ENCODE measurements around the gene MGAT4A. TPM values are rescaled to one million over a fixed set of nuclear protein-coding genes. Genes with fewer than 3 reads are reported as not detected.

MGAT4A gene
- total and polyA plus RNA-seq, 3 experiments from 2014 or later, result 65.2 to 211 (median 66.8) TPM

DNA sequence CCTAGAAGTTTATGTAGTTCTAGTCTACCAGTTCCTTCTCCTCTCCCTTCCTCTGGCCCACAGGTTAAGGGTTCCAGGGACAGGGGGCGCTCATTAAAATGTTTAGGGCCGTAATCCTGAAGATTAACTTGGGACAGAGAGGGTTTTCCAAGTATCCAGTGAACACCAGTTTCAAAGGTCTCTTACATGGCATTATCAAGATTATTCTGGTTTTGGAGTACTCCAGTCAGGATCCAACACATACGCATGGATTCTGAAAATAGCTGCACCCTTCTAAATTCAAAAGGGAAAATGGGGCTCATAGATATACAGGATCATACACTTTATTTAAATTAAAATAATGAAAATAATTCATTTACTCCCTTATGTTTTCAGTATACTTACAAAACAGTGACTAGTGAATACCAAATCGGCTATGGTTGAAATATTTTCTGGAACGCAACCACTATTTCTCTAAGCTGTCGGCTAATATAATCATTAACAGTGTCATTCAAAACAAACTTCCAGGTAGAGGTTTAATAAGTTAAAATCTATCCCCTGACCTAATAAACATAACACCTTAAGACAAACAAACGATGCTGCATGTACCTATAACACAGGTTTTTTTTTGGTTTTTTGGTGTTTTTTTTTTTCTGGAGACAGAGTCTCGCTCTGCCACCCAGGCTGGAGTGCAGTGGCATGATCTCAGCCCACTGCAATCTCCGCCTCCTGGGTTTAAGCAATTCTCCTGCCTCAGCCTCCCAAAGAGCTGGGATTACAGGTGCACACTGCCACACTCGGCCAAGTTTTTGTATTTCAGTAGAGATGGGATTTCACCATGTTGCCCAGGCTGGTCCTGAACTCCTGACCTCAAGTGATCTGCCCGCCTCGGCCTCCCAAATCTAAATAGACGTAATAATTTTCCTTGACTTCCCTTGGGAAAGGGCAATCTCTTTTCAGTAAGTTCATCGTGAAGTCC lies 44.7 kb downstream of the MGAT4A start:
- H3K4me1 ChIP-seq (ENCODE audit: insufficient read depth, low read length), result peaks cover 67% of the 10 kb centered on the region
- no peak for DNase-seq
- peaks cover 71 to 94% (median 89%) of the 10 kb centered on the region in 3 donors for H3K4me1 Mint-ChIP-seq
- H3K27ac Mint-ChIP-seq, result peak overlapping the region; percentile 32 to 89 (median 68)
- H3K9me3 Mint-ChIP-seq, result no peaks in the 10 kb centered on the region
- H3K36me3 ChIP-seq (ENCODE audit: insufficient read depth, low read length), result no peaks in the 10 kb centered on the region
- no peaks in the 10 kb centered on the region for H3K27me3 Mint-ChIP-seq
- ChIA-PET CTCF (interaction anchor here (1.0 to 1.6 kb wide), 2 partner anchors 32 to 136 kb away, joined by 3 to 4 read pairs; no protein-coding TSS in a partner anchor), POLR2A (interaction anchor here (1.7 kb wide), 1 partner anchor 12 kb away, joined by 4 read pairs; no protein-coding TSS in a partner anchor)
- H3K4me3 Mint-ChIP-seq, result peak overlapping the region in 1 of 7 donors; percentile 38
- H3K36me3 Mint-ChIP-seq, result peaks cover 0 to 45% (median 12%) of the 10 kb centered on the region in 3 donors
- H3K4me3 ChIP-seq (ENCODE audit: low read length), result no peak overlapping the region
- no peak overlapping the region for H3K27ac ChIP-seq (ENCODE audit: low read depth, low read length)
- H3K27me3 ChIP-seq (ENCODE audit: insufficient read depth, low read length, poor library complexity, severe bottlenecking), result no peaks in the 10 kb centered on the region
- no peaks in the 10 kb centered on the region for H3K9me3 ChIP-seq (ENCODE audit: low read length)

DNA sequence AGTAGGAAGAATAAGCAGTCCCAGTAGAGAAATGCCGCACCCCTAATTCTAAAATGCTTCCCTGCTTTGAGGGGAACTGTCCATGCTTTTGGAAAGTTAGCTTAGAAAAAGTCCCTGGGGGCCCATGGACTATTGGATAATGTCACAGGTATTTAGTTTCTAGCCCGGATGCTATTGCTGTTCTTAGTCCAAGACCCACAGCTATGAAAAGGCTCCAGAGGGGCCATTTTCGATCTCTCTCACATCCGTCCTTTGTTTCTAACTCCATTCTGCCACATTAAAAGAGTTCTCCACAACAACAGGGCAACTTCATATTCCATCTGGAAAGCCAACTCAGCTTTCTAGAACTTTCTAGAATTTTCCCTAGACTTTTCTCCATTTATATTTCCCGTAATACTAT lies 47.2 kb downstream of the MGAT4A start:
- H3K27me3 Mint-ChIP-seq, result no peaks in the 10 kb centered on the region
- Histone ChIP-seq H3K27ac (ENCODE audit: low read depth, low read length) (no peak overlapping the region), H3K4me3 (ENCODE audit: low read length) (no peak overlapping the region), H3K9me3 (ENCODE audit: low read length) (no peaks in the 10 kb centered on the region), H3K27me3 (ENCODE audit: insufficient read depth, low read length, poor library complexity, severe bottlenecking) (no peaks in the 10 kb centered on the region), H3K36me3 (ENCODE audit: insufficient read depth, low read length) (no peaks in the 10 kb centered on the region), H3K4me1 (ENCODE audit: insufficient read depth, low read length) (peaks cover 42% of the 10 kb centered on the region)
- peaks cover 62 to 83% (median 78%) of the 10 kb centered on the region in 3 donors for H3K4me1 Mint-ChIP-seq
- DNase-seq, result no peak
- H3K4me3 Mint-ChIP-seq, result peak overlapping the region in 1 of 7 donors; percentile 67
- H3K36me3 Mint-ChIP-seq, result peaks cover 0 to 43% (median 13%) of the 10 kb centered on the region in 3 donors
- H3K27ac Mint-ChIP-seq, result peak overlapping the region; percentile 44 to 87 (median 67)
- ChIA-PET POLR2A (no interaction called here), CTCF (interaction anchor here (1.6 kb wide), 1 partner anchor 12 kb away, joined by 4 read pairs; no protein-coding TSS in a partner anchor)
- no peaks in the 10 kb centered on the region for H3K9me3 Mint-ChIP-seq

DNA sequence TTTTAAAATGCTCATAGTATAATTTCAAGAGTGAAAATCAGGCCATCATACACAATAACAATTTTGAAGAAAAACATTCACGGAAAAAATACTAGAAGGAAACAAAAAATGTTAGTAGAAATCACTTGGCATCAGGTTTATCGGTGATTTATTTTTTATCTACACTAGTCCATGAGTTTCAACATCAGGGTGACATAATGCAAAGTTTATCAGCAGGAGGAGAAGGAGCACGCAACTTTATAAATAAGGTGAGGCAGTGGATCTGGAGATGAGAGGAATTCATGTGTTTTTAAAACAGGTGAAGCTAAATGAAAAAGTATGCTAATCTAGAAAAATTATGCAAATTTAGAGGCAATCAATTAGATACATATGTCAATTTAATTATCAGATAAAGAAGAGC lies 54.2 kb downstream of the MGAT4A start:
- Histone ChIP-seq H3K9me3 (ENCODE audit: low read length) (no peaks in the 10 kb centered on the region), H3K36me3 (ENCODE audit: insufficient read depth, low read length) (peaks cover 30% of the 10 kb centered on the region), H3K4me3 (ENCODE audit: low read length) (no peak overlapping the region), H3K27ac (ENCODE audit: low read depth, low read length) (no peak overlapping the region), H3K27me3 (ENCODE audit: insufficient read depth, low read length, poor library complexity, severe bottlenecking) (no peaks in the 10 kb centered on the region), H3K4me1 (ENCODE audit: insufficient read depth, low read length) (peaks cover 9% of the 10 kb centered on the region)
- Mint-ChIP-seq H3K4me3 (no peak overlapping the region), H3K27me3 (no peaks in the 10 kb centered on the region), H3K27ac (peak overlapping the region in 5 of 8 donors; percentile 5 to 55 (median 41)), H3K4me1 (peaks cover 46 to 66% (median 57%) of the 10 kb centered on the region in 3 donors), H3K9me3 (peaks cover 0 to 4% (median 0%) of the 10 kb centered on the region in 5 donors), H3K36me3 (peaks cover 18 to 70% (median 25%) of the 10 kb centered on the region in 3 donors)
- ChIA-PET POLR2A (interaction anchor here (0.5 kb wide), 1 partner anchor 104 kb away, joined by 6 read pairs; no protein-coding TSS in a partner anchor), CTCF (interaction anchor here (1.2 kb wide), 1 partner anchor 55 kb away, joined by 3 read pairs; no protein-coding TSS in a partner anchor)
- no peak for DNase-seq

DNA sequence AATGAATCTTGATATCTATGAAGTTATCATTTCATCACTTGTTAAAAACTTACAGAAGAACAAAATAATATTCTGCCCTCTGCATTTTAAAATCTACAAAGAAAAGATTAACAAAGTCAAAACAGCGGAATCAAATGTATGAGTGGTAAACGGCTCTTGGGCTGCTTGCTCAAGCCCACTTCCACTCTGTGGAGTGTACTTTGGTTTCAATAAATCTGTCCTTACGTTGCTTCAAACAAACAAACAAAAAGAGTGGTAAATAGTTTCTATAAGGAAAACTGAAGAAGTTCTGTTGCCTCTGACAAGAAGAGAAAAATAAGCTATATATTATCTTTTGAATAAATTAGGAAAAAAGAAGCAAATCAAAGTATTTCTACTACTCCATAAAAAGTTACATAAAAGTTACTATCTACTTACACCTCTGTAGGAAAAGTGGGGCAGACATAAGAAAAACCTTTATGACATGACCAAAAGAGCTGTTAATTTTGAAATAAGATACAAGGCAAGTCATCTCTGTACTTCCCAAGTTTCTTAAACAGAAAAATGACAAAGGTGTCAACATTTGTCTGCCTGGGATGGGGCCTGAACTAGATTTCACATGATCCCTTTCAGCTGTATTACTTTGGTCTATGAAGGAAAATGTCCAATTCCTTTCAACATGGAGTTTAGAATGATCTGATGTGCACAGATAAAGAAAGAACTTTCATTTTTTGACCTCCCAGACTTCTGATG lies 56.5 kb downstream of the MGAT4A start:
- Histone ChIP-seq H3K9me3 (ENCODE audit: low read length) (no peaks in the 10 kb centered on the region), H3K27ac (ENCODE audit: low read depth, low read length) (no peak overlapping the region), H3K27me3 (ENCODE audit: insufficient read depth, low read length, poor library complexity, severe bottlenecking) (no peaks in the 10 kb centered on the region), H3K36me3 (ENCODE audit: insufficient read depth, low read length) (peaks cover 42% of the 10 kb centered on the region), H3K4me1 (ENCODE audit: insufficient read depth, low read length) (peaks cover 16% of the 10 kb centered on the region), H3K4me3 (ENCODE audit: low read length) (no peak overlapping the region)
- Mint-ChIP-seq H3K9me3 (peaks cover 0 to 4% (median 0%) of the 10 kb centered on the region in 5 donors), H3K36me3 (peaks cover 38 to 81% (median 41%) of the 10 kb centered on the region in 3 donors), H3K27me3 (peaks cover 0 to 1% of the 10 kb centered on the region in 2 donors), H3K4me1 (peaks cover 47 to 73% (median 60%) of the 10 kb centered on the region in 3 donors), H3K27ac (peak overlapping the region; percentile 18 to 82 (median 69)), H3K4me3 (no peak overlapping the region)
- DNase-seq, result no peak
- ChIA-PET CTCF (interaction anchor here (1.0 to 2.2 kb wide), 5 partner anchors 15 to 97 kb away, joined by 3 to 8 read pairs (median 3); no protein-coding TSS in a partner anchor), POLR2A (interaction anchor here (0.7 to 1.3 kb wide), 2 partner anchors 21 to 228 kb away, joined by 3 read pairs; no protein-coding TSS in a partner anchor)

DNA sequence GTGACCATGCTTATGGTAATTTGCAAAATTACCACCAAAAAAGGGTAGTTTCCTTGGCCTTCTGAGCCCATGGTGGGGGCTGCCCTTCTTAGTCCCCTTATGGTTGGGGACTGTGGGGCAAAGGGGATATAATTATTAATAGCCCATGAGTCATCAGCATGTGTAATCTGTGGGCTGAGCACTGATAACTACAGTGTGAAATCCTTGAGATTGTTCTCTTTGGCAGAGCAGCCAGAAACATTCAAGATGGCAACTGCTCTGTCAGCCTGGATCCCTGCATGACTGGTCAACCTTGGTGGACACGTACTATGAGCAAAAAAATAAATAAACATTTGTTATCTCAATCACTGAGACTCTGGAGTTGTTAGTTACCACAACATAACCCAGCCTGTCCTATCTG lies 61.3 kb downstream of the MGAT4A start:
- Histone ChIP-seq H3K4me3 (ENCODE audit: low read length) (no peak overlapping the region), H3K4me1 (ENCODE audit: insufficient read depth, low read length) (peaks cover 31% of the 10 kb centered on the region), H3K9me3 (ENCODE audit: low read length) (no peaks in the 10 kb centered on the region), H3K27me3 (ENCODE audit: insufficient read depth, low read length, poor library complexity, severe bottlenecking) (no peaks in the 10 kb centered on the region), H3K36me3 (ENCODE audit: insufficient read depth, low read length) (peaks cover 28% of the 10 kb centered on the region), H3K27ac (ENCODE audit: low read depth, low read length) (no peak overlapping the region)
- H3K27ac Mint-ChIP-seq, result peak overlapping the region in 7 of 8 donors; percentile 26 to 79 (median 58)
- H3K4me1 Mint-ChIP-seq, result peaks cover 58 to 87% (median 86%) of the 10 kb centered on the region in 3 donors
- H3K36me3 Mint-ChIP-seq, result peaks cover 59 to 91% (median 72%) of the 10 kb centered on the region in 3 donors
- H3K4me3 Mint-ChIP-seq, result peak overlapping the region in 1 of 7 donors; percentile 8
- H3K27me3 Mint-ChIP-seq, result peaks cover 0 to 1% of the 10 kb centered on the region in 2 donors
- POLR2A ChIA-PET, result no interaction called here
- H3K9me3 Mint-ChIP-seq, result peaks cover 4 to 11% (median 10%) of the 10 kb centered on the region in 5 donors
- no peak for DNase-seq
- CTCF ChIA-PET, result no interaction called here

DNA sequence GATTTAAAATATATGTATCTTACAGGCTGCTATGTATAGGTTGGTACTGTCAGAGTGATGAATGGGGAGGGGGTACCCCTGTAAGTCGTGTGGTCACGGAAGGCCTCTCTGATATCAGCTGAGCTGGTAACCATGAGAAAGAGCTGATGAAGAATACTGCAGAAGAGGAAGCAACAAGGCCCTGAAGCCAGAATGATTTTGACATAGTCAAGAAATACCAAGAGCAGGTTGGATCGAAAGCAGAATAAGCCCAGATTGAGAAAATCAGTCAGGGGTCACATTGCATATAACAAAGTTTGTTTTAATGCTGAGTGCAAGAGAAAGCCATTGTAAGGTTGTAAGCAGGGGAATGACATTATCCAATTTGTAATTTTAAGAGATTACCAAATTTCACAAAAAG lies 65.3 kb downstream of the MGAT4A start:
- Mint-ChIP-seq H3K4me3 (peak overlapping the region in 6 of 7 donors; percentile 8 to 68 (median 32)), H3K27me3 (no peaks in the 10 kb centered on the region), H3K27ac (peak overlapping the region; percentile 51 to 96 (median 91)), H3K36me3 (peaks cover 44 to 76% (median 59%) of the 10 kb centered on the region in 3 donors), H3K9me3 (peaks cover 4 to 11% (median 6%) of the 10 kb centered on the region in 5 donors), H3K4me1 (peaks cover 58 to 87% (median 84%) of the 10 kb centered on the region in 3 donors)
- Histone ChIP-seq H3K27me3 (ENCODE audit: insufficient read depth, low read length, poor library complexity, severe bottlenecking) (no peaks in the 10 kb centered on the region), H3K36me3 (ENCODE audit: insufficient read depth, low read length) (peaks cover 10% of the 10 kb centered on the region), H3K27ac (ENCODE audit: low read depth, low read length) (no peak overlapping the region), H3K4me3 (ENCODE audit: low read length) (no peak overlapping the region), H3K9me3 (ENCODE audit: low read length) (no peaks in the 10 kb centered on the region), H3K4me1 (ENCODE audit: insufficient read depth, low read length) (peaks cover 65% of the 10 kb centered on the region)
- DNase-seq, result no peak
- ChIA-PET POLR2A (no interaction called here), CTCF (no interaction called here)

DNA sequence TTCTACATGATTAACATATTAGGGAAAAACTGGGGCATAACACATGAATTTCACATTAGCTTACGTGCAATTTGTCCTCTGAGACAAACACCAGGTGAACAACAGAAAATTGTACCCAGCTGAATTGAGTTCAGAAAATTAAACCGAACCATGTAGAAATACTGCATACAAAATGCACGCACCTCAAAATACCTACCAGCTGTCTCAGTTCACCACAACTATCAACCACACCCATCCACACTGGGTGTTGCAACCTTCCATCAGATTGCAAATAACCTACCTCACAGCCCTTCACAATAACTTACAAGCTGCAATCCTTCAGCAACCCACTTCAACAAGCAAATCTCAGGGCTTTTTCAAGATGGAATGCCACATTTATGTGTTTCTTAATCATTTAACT lies 66.6 kb downstream of the MGAT4A start:
- H3K27ac Mint-ChIP-seq, result peak overlapping the region; percentile 59 to 97 (median 91)
- H3K4me3 ChIP-seq (ENCODE audit: low read length), result peak overlapping the region; percentile 26

More for the DNA sequence above, 66.6 kb downstream of the MGAT4A start:
- H3K9me3 ChIP-seq (ENCODE audit: low read length), result no peaks in the 10 kb centered on the region
- peaks cover 76% of the 10 kb centered on the region for H3K4me1 ChIP-seq (ENCODE audit: insufficient read depth, low read length)
- no peaks in the 10 kb centered on the region for H3K36me3 ChIP-seq (ENCODE audit: insufficient read depth, low read length)
- H3K27me3 Mint-ChIP-seq, result no peaks in the 10 kb centered on the region
- POLR2A ChIA-PET, result interaction anchor here (0.6 to 2.4 kb wide), 8 partner anchors 9 to 826 kb away, joined by 3 to 19 read pairs (median 8); partner anchors contain the start of gene MGAT4A
- H3K4me1 Mint-ChIP-seq, result peaks cover 64 to 90% (median 86%) of the 10 kb centered on the region in 3 donors
- peak; percentile 17 to 82 (median 72) for DNase-seq
- peaks cover 42 to 74% (median 56%) of the 10 kb centered on the region in 3 donors for H3K36me3 Mint-ChIP-seq
- peaks cover 4 to 11% (median 10%) of the 10 kb centered on the region in 5 donors for H3K9me3 Mint-ChIP-seq
- CTCF ChIA-PET, result interaction anchor here (0.6 to 1.8 kb wide), 7 partner anchors 8 to 172 kb away, joined by 3 to 9 read pairs (median 4); partner anchors contain the start of gene MGAT4A
- no peak overlapping the region for H3K27ac ChIP-seq (ENCODE audit: low read depth, low read length)
- no peaks in the 10 kb centered on the region for H3K27me3 ChIP-seq (ENCODE audit: insufficient read depth, low read length, poor library complexity, severe bottlenecking)
- H3K4me3 Mint-ChIP-seq, result peak overlapping the region; percentile 79 to 94 (median 86)

Data from CD8-positive, alpha-beta memory T cell (primary cell).